IMR-90 (cell line): ENCODE results near the gene DNAJB2.

ENCODE experiments used
- CEBPB ChIP-seq: IDR thresholded peaks from 2 replicates; pipeline ENCODE4 v1.6.1; 2012; ENCODE audit warnings: low read depth, low read length, improper control_type of control experiment
- CTCF ChIP-seq: conservative IDR thresholded peaks from 2 replicates; pipeline ENCODE4 v1.5.1; 2012; ENCODE audit warnings: mild to moderate bottlenecking, low read depth, low read length, improper control_type of control experiment
- POLR2A ChIP-seq: IDR thresholded peaks from 2 replicates; pipeline ENCODE4 v1.6.1; 2012; ENCODE audit warnings: mild to moderate bottlenecking, low read depth, low read length
- SMC3 ChIP-seq: fragments of 150-350 bp; IDR thresholded peaks from 2 replicates; pipeline ENCODE4 v1.6.1; 2016; ENCODE audit warnings: low read depth, mild to moderate bottlenecking, antibody characterized with exemption, low read length, moderate library complexity
- USF2 ChIP-seq: fragments of 150-350 bp; IDR thresholded peaks from 2 replicates; pipeline ENCODE4 v1.6.1; 2017; ENCODE audit warnings: mild to moderate bottlenecking, antibody characterized with exemption, low read length, low read depth

- TF ChIP-seq SMC3 (no peak), CTCF (no peak), CEBPB (peak; percentile 90), POLR2A (no peak; the same call in 1 of the 2 replicates), USF2 (no peak)
These were observed 30.1 kb downstream of the DNAJB2 start, which contains the start of gene PTPRN for GRCh38 chr2:219309278-219309677.
